Esophagus (tissue), 2 donors: ENCODE measurements around the gene CACUL1. TPM values are rescaled to one million over a fixed set of nuclear protein-coding genes. Genes with fewer than 3 reads are reported as not detected.
A peak's percentile ranks its signal among the peaks of the same experiment; 100 is the strongest.
"Not testable (repeated sequence)": the region's sequence is repeated elsewhere in the genome, so short reads cannot be mapped to it uniquely, and the experiment has no call there.

Experiments used
- H3K27ac ChIP-seq, 2 donors: one replicate each; pipeline ENCODE4 v1.5.1; 2013; ENCODE audit warnings: low read depth in 2 of 2, mild to moderate bottlenecking in 2 of 2, inconsistent platforms in 1 of 2, low read length in 1 of 2, moderate library complexity in 1 of 2
- H3K27me3 ChIP-seq, 2 donors: one replicate each; pipeline ENCODE4 v1.6.1; 2013; ENCODE audit warnings: low read length in 2 of 2, control low read depth in 1 of 2, mild to moderate bottlenecking in 1 of 2; ENCODE audit not compliant: insufficient read depth in 2 of 2, control insufficient read depth in 1 of 2
- H3K36me3 ChIP-seq, 2 donors: one replicate each; pipeline ENCODE4 v1.6.1; 2013; ENCODE audit warnings: low read length in 1 of 2; ENCODE audit not compliant: control insufficient read depth in 2 of 2, insufficient read depth in 2 of 2
- H3K4me1 ChIP-seq, 2 donors: one replicate each; pipeline ENCODE4 v1.6.1; 2013; ENCODE audit warnings: low read length in 1 of 2; ENCODE audit not compliant: control insufficient read depth in 2 of 2, insufficient read depth in 2 of 2
- H3K4me3 ChIP-seq, 2 donors: one replicate each; pipeline ENCODE4 v1.5.1; 2013; ENCODE audit warnings: low read length in 2 of 2, mild to moderate bottlenecking in 2 of 2, low read depth in 1 of 2, moderate library complexity in 1 of 2
- H3K9me3 ChIP-seq, 2 donors: one replicate each; pipeline ENCODE4 v1.6.1; 2013; ENCODE audit warnings: mild to moderate bottlenecking in 2 of 2, low read depth in 1 of 2, low read length in 1 of 2, moderate library complexity in 1 of 2; ENCODE audit not compliant: control insufficient read depth in 2 of 2, insufficient read depth in 1 of 2
- WGBS, 2 donors: extraction: QIAGEN DNeasy Blood & Tissue Kit; methylation state at CpG; one replicate each; pipeline ENCODE4 v1.1.7; 2013; 5-methylcytosine and 5-hydroxymethylcytosine counted together
- polyA plus RNA-seq, 2 donors: library from polyadenylated mRNA; stranded (reverse); fragments of 200-250 nt; gene quantifications; one replicate each; pipeline ENCODE4 v1.2.3, GENCODE V29; 2013
- donor health status: healthy with polysubstance abuse.
- donor health status: Bipolar disorder and iron deficiency.

CACUL1 gene
- polyA plus RNA-seq, 2 donors, result 6.5 to 6.9 TPM

DNA sequence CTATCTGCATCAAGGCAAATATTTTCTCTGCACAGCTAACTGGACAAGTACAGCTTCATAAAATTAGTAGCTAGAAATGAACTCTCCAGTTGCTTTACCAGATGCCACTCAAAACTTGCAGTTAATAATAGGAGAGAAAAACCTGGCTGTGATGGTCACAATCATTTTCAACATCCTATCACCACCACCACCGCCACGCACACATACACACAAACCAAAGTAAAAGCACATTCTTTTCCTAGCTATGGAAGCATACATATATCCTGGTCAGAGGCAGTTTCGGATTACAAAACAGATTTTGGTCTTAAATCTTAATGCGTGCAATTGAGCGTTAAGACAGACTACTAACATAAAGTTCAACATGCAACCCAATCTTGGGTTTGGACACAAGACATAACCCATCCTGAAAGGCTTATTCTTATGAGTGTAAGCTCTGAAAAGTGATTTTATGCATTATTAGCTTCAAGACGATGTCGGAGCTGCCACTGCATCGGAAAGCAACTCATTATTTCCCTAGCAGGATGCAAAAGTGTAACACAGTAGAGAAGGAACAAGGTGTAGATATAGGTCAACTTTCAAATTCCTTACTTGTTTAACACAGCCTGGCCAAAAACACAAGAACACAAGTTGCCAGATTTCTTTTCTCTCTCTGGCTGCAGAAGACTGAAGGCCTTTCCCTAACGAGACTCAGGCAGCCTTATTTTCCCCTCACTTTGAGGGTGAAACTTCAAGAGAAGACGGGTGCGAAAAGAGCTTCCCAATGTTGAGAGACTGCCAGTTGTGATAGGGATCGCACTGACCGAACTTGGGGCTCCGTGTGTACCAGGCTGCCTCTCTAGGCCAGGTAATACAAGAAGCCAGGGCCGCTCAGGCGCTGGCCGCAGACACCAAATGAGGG lies 1.2 kb downstream of the CACUL1 start:
- Histone ChIP-seq H3K27ac (peak overlapping the region; percentile 71 to 84), H3K36me3 (no peaks in the 10 kb centered on the region), H3K4me1 (peaks cover 0 to 2% of the 10 kb centered on the region in 2 donors), H3K9me3 (no peaks in the 10 kb centered on the region), H3K4me3 (peak overlapping the region; percentile 77 to 90), H3K27me3 (no peaks in the 10 kb centered on the region)
- WGBS, 2 donors, result 5% methylated on average over 17 of the region's 17 CpGs

DNA sequence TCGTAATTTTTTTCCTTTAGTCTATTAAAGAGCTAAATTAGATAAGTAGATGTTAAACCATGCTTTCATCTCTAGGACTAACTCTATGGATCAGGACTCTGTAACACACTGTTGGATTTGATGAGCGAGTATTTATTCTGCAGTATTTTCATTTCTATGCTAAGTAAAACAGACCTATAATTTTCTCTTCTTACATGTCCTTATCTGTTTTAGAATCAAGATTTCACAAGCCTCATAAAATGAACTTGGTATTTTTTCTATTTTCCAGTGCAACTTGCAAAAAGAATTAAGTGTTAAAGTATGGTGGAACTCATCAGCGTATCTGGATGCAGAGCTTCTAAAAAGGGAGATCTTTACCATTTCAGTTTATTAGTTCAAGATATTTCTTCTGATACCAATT lies 2.4 kb downstream of the CACUL1 start:
- Histone ChIP-seq H3K27me3 (no peaks in the 10 kb centered on the region), H3K4me1 (peaks cover 0 to 2% of the 10 kb centered on the region in 2 donors), H3K9me3 (no peaks in the 10 kb centered on the region), H3K4me3 (no peak overlapping the region), H3K27ac (no peak overlapping the region), H3K36me3 (no peaks in the 10 kb centered on the region)
- 83 to 88% methylated on average over 3 of the region's 3 CpGs for WGBS, 2 donors

DNA sequence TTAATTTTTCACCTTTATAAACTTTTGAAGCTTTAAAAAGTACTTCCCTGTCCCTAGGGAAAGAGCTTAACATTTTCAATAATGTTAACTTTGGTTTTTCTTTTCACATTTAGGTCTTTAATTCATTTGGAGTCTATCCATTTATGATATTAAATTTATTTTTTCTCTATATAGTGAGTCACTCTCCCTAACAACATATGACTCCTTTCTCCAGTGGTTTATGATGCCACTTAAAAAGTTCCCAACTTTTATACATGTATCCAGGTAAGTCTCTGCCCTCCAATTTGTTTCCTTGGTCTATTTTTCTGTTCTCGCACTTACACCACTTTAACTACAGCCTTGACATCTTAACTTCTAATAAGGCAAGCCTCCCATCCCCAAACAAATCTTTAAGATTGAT lies 3.5 kb downstream of the CACUL1 start:
- 96 to 100% methylated on average over 1 of the region's 1 CpG for WGBS, 2 donors
- no peak overlapping the region for H3K4me3 ChIP-seq
- peaks cover 0 to 2% of the 10 kb centered on the region in 2 donors for H3K4me1 ChIP-seq
- no peaks in the 10 kb centered on the region for H3K36me3 ChIP-seq
- H3K9me3 ChIP-seq, result no peaks in the 10 kb centered on the region
- no peak overlapping the region for H3K27ac ChIP-seq
- no peaks in the 10 kb centered on the region for H3K27me3 ChIP-seq

DNA sequence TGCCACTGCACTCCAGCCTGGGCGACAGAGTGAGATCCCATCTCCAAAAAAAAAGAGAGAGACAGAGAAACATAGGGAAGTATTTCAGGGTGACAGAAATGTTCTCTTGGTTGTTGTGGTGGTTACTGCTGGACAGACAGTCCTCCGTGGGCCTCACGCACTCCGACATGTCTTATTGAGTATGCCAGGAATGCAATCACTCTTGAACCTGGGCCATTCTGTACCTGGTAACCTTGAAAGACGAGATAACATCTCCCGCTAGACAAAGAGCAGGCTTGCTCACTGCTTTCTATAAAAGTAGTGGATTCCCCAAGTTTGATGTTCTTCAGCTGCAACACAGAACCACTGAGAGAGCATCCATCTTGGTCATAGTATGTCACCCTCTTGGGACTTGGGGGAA lies 6.7 kb downstream of the CACUL1 start:
- no peaks in the 10 kb centered on the region for H3K27me3 ChIP-seq
- no peaks in the 10 kb centered on the region for H3K4me1 ChIP-seq
- 88 to 93% methylated on average over 6 of the region's 6 CpGs for WGBS, 2 donors

DNA sequence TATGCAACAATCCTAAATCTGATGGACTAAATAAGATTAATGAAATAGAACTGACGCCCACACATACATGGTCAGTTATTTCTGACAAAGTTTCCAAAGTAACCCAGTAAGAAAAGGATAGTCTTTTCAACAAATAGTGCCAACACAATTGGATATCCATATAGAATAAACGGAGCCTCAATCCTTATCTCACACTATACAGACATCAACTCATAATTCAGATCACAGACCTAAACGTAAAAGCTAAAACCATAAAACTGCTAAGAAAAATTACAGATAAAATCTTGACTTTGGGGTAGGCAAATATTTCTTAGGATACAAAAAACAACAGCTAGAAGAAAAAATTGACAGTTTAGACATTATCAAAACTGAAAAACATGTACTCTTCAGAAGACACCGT lies 8.5 kb downstream of the CACUL1 start:
- Histone ChIP-seq H3K9me3 (no peaks in the 10 kb centered on the region), H3K27me3 (no peaks in the 10 kb centered on the region), H3K4me3 (no peak overlapping the region), H3K27ac (no peak overlapping the region), H3K4me1 (no peaks in the 10 kb centered on the region), H3K36me3 (no peaks in the 10 kb centered on the region)
- 78 to 83% methylated on average over 4 of the region's 4 CpGs for WGBS, 2 donors

More for the DNA sequence above, 6.7 kb downstream of the CACUL1 start:
- H3K27ac ChIP-seq, result no peak overlapping the region
- H3K4me3 ChIP-seq, result no peak overlapping the region
- no peaks in the 10 kb centered on the region for H3K36me3 ChIP-seq
- H3K9me3 ChIP-seq, result no peaks in the 10 kb centered on the region

DNA sequence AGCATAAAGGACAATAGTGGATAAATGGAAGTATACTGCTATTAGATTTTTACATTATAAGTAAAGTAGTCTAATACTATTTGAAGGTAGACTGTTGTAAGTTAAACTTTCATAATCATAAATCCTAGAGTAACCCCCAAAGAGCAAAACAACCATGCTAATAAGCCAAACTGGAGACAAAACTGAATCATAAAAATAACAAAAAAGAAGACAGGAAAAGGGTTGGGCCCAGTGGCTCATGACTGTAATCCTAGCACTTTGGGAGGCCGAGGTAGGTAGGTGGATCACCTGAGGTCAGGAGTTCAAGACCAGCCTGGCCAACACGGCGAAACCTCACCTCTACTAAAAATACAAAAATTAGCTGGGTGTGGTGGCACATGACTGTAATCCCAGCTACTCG lies 9.7 kb downstream of the CACUL1 start:
- no peaks in the 10 kb centered on the region for H3K36me3 ChIP-seq
- no peaks in the 10 kb centered on the region for H3K27me3 ChIP-seq
- no peaks in the 10 kb centered on the region for H3K4me1 ChIP-seq
- no peak overlapping the region for H3K27ac ChIP-seq
- no peaks in the 10 kb centered on the region for H3K9me3 ChIP-seq
- WGBS, 2 donors, result 76% methylated on average over 4 of the region's 4 CpGs
- no peak overlapping the region for H3K4me3 ChIP-seq

DNA sequence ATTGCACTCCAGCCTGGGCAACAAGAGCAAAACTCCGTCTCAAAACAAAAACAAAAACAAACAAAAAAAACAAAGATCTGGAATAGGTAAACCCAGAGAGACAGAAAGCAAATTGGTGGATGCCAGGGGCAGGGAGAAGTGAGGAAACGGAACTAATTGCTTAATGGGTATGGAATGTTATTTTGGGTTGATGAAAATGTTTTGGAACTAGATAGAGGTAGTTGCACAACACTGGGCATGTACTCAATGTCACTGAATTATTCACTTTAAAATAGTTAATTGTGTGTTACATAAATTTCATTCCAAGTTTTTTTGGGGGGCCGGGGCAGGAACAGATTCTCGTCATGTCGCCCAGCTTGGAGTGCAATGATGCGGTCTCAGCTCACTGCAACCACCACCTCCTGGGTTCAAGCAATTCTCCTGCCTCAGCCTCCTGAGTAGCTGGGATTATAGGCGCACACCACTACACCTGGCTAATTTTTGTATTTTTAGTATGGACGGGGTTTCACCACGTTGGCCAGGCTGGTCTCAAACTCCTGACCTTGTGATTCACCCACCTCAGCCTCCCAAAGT lies 10.3 kb downstream of the CACUL1 start:
- not testable (repeated sequence) for H3K27ac ChIP-seq, H3K27me3 ChIP-seq, H3K9me3 ChIP-seq, H3K36me3 ChIP-seq, H3K4me1 ChIP-seq, H3K4me3 ChIP-seq
- WGBS, 2 donors, result 75 to 84% methylated on average over 9 of the region's 9 CpGs

DNA sequence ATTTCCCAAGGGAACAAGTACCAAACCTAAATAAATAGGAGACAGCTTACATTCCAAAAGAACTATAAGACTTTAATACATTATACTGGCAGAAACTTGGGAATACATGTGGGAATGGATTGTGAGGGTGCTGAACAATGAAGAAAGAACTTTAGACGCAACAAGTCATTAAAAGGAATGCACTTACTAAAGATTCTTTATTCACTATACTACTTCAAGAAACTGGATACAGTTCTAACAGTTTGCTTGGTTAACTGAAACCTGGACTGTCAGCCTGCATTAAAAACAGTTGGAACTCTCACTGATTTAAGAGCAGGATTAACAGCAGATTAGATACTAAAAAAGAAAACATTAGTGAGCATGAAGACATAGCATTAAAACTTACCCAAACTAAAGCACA lies 12.0 kb downstream of the CACUL1 start:
- H3K27me3 ChIP-seq, result no peaks in the 10 kb centered on the region
- H3K27ac ChIP-seq, result no peak overlapping the region
- WGBS, 2 donors, result 61 to 71% methylated on average over 1 of the region's 1 CpG
- H3K9me3 ChIP-seq, result no peaks in the 10 kb centered on the region
- no peak overlapping the region for H3K4me3 ChIP-seq
- no peaks in the 10 kb centered on the region for H3K4me1 ChIP-seq
- H3K36me3 ChIP-seq, result no peaks in the 10 kb centered on the region

DNA sequence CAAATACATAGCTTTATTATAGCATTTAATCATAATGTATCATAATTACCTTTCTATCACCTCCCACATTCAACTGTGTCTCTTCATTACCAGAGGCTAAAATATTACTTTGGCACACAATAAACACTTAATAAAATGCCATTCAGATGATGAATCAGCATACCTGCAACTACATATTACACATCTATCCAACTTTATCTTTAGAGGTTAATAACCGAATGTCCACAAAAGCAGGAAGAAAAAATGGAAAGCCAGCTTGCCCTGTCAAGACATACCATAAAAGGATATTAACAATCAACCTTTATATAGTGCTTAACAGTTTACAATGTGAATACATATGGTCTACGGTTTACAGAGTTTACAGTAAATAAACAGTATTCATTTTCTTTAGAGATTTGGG lies 12.7 kb downstream of the CACUL1 start:
- no peak overlapping the region for H3K4me3 ChIP-seq
- H3K36me3 ChIP-seq, result no peaks in the 10 kb centered on the region
- H3K9me3 ChIP-seq, result no peaks in the 10 kb centered on the region
- H3K27ac ChIP-seq, result no peak overlapping the region
- H3K27me3 ChIP-seq, result no peaks in the 10 kb centered on the region
- no peaks in the 10 kb centered on the region for H3K4me1 ChIP-seq
- WGBS, 2 donors, result 32 to 38% methylated on average over 2 of the region's 2 CpGs

DNA sequence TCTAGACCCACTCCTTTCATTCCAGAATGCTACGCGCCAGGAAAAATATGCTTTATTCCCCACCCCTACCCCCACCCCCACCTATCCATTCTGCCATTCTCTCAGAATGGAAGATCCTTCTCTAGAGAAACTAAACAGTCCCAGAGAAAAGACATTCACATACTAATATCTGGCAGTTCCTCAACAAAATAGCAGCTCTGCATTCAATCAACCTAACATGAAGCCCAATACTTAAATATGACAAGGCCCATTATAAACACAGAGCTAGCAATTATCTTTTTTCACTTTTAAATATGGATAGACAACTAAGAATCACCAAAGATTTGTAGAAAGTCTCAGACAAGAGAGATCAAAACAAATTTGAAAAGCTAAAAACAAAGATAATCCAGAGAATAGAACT lies 16.4 kb downstream of the CACUL1 start:
- Histone ChIP-seq H3K36me3 (no peaks in the 10 kb centered on the region), H3K27me3 (no peaks in the 10 kb centered on the region), H3K9me3 (no peaks in the 10 kb centered on the region), H3K4me3 (no peak overlapping the region), H3K4me1 (no peaks in the 10 kb centered on the region), H3K27ac (no peak overlapping the region)
- 71 to 99% methylated on average over 2 of the region's 2 CpGs for WGBS, 2 donors
